GM12878 (cell line): ENCODE results near the gene ADGRG1. TPM values are rescaled to one million over a fixed set of nuclear protein-coding genes. Genes with fewer than 3 reads are reported as not detected.

ENCODE experiments used
- ATAC-seq: fragments of 200-7000 bp; cut with Tn5 transposase; 3 replicates; pipeline ENCODE4 v1.9.1; 2020; ENCODE audit warnings: mild to moderate bottlenecking, moderate library complexity
- BruUV-seq: library from RNA; stranded (reverse); fragments of 400-500 nt; replicated peaks from 2 replicates; lab custom pipeline; 2021; lab: Mats Ljungman, UMichigan
- CTCF ChIA-PET: fragments of 300-600 bp; sonication (Branson Sonifier 250); formaldehyde crosslinking; extraction: SDS; loops from one replicate; lab custom pipeline; 2021; ENCODE audit warnings: inconsistent platforms; lab: Yijun Ruan, JAX
- POLR2A ChIA-PET: fragments of 350-600 bp; formaldehyde crosslinking; extraction: SDS; loops from one replicate; lab custom pipeline; 2021; ENCODE audit warnings: inconsistent platforms; lab: Charles Lee
- RAD21 ChIA-PET: fragments of 300-600 bp; sonication (Branson Sonifier 250); formaldehyde crosslinking; loops from one replicate; lab custom pipeline; 2023; ENCODE audit warnings: antibody characterized with exemption; ENCODE audit not compliant: unreplicated experiment; lab: Charles Lee
- SMC1A ChIA-PET: fragments of 300-600 bp; sonication (Branson Sonifier 250); formaldehyde crosslinking; loops from one replicate; lab custom pipeline; 2023; ENCODE audit not compliant: unreplicated experiment, uncharacterized antibody; lab: Charles Lee
- DNase-seq: peaks from one replicate; pipeline ENCODE4 v3.0.0-alpha.2; 2011; ENCODE audit warnings: low read depth, low spot score
- FAIRE-seq: peaks from 3 replicates; lab custom pipeline; 2011; peaks lifted over from hg19 to GRCh38; lab: Jason Lieb, UNC
- H2AFZ ChIP-seq: 2 replicates; pipeline ENCODE4 v1.6.0; 2011; ENCODE audit warnings: low read depth, low read length, control low read depth; ENCODE audit not compliant: control insufficient read depth
- H3K27ac ChIP-seq: 2 replicates; pipeline ENCODE4 v1.5.1; 2011; ENCODE audit warnings: control low read depth; ENCODE audit not compliant: control insufficient read depth, insufficient read depth
- H3K27me3 ChIP-seq, 2 experiments: replicated peaks in 1 of 2; 2 replicates each; pipeline versions ENCODE4 v1.6.0 to v1.6.1; 2011; ENCODE audit warnings: low read length in 1 of 2; ENCODE audit not compliant: control insufficient read depth in 2 of 2, insufficient read depth in 2 of 2
- H3K36me3 ChIP-seq, 2 experiments: 2 replicates each; pipeline ENCODE4 v1.5.1; 2011; ENCODE audit warnings: low read length in 1 of 2; ENCODE audit not compliant: control insufficient read depth in 2 of 2, insufficient read depth in 2 of 2
- H3K4me1 ChIP-seq: 2 replicates; pipeline ENCODE4 v1.6.1; 2011; ENCODE audit warnings: mild to moderate bottlenecking, low read length, moderate library complexity, mixed read lengths; ENCODE audit not compliant: control insufficient read depth, insufficient read depth
- H3K4me2 ChIP-seq: 2 replicates; pipeline ENCODE4 v1.6.0; 2011; ENCODE audit warnings: control low read depth; ENCODE audit not compliant: control insufficient read depth, insufficient read depth
- H3K4me3 ChIP-seq: fragments of 200-600 bp; sonication (generic); 2 replicates; pipeline ENCODE4 v1.5.1; 2016
- H3K79me2 ChIP-seq: 2 replicates; pipeline ENCODE4 v1.6.0; 2011; ENCODE audit warnings: low read length; ENCODE audit not compliant: control insufficient read depth, insufficient read depth
- H3K9ac ChIP-seq: 2 replicates; pipeline ENCODE4 v1.8.0; 2011; ENCODE audit warnings: low read length, control low read depth, mixed read lengths; ENCODE audit not compliant: control insufficient read depth, insufficient read depth
- H3K9me3 ChIP-seq: replicated peaks from 3 replicates; pipeline ENCODE4 v1.5.1; 2011; ENCODE audit warnings: mild to moderate bottlenecking, low read length; ENCODE audit not compliant: control insufficient read depth, insufficient read depth
- H4K20me1 ChIP-seq: 2 replicates; pipeline ENCODE4 v1.6.0; 2011; ENCODE audit not compliant: control insufficient read depth, insufficient read depth
- BACH1 ChIP-seq: fragments of 450-650 bp; IDR thresholded peaks from 2 replicates; pipeline ENCODE4 v1.6.1; 2017; ENCODE audit warnings: mild to moderate bottlenecking, borderline replicate concordance
- BCLAF1 ChIP-seq: fragments of 450-650 bp; IDR thresholded peaks from 2 replicates; pipeline ENCODE4 v1.6.1; 2017; ENCODE audit warnings: antibody characterized with exemption, mild to moderate bottlenecking, moderate library complexity
- CHD4 ChIP-seq: fragments of 200-600 bp; sonication (generic); IDR thresholded peaks from 2 replicates; pipeline ENCODE4 v1.6.1; 2016; ENCODE audit warnings: mild to moderate bottlenecking
- EGR1 ChIP-seq, 2 experiments: IDR thresholded peaks; 1 replicate in 1 of 2; 2 replicates in 1 of 2; pipeline ENCODE4 v1.6.1; 2011 to 2012; ENCODE audit warnings: low read depth in 2 of 2, low read length in 2 of 2, borderline replicate concordance in 1 of 2, mild to moderate bottlenecking in 1 of 2, moderate library complexity in 1 of 2
- EP300 ChIP-seq, 2 experiments: fragments of 150-350 bp in 1 of 2; IDR thresholded peaks; 2 replicates each; pipeline ENCODE4 v1.6.1; 2011 to 2012; ENCODE audit warnings: low read depth in 2 of 2, low read length in 2 of 2, borderline replicate concordance in 1 of 2, improper control_type of control experiment in 1 of 2, inconsistent platforms in 1 of 2; ENCODE audit not compliant: control insufficient read depth in 1 of 2
- EZH2 ChIP-seq: IDR thresholded peaks from 2 replicates; pipeline ENCODE4 v1.6.1; 2012; ENCODE audit warnings: low read depth, mild to moderate bottlenecking, control low read depth, inconsistent platforms, low read length, borderline replicate concordance; ENCODE audit not compliant: control insufficient read depth
- NKRF ChIP-seq: fragments of 450-650 bp; conservative IDR thresholded peaks from 2 replicates; pipeline ENCODE4 v1.6.1; 2017; ENCODE audit warnings: mild to moderate bottlenecking, moderate library complexity
- RAD51 ChIP-seq: fragments of 450-650 bp; IDR thresholded peaks from 2 replicates; pipeline ENCODE4 v1.6.1; 2016; ENCODE audit warnings: moderate library complexity, mild to moderate bottlenecking, inconsistent platforms
- RB1 ChIP-seq: fragments of 450-650 bp; formaldehyde crosslinking; IDR thresholded peaks from 2 replicates; pipeline ENCODE4 v1.6.1; 2017; ENCODE audit warnings: mild to moderate bottlenecking, borderline replicate concordance
- YY1 ChIP-seq: IDR thresholded peaks from 2 replicates; pipeline ENCODE4 v1.6.1; 2011; ENCODE audit warnings: low read depth, mild to moderate bottlenecking, low read length
- ZNF384 ChIP-seq: IDR thresholded peaks from 2 replicates; pipeline ENCODE4 v1.6.1; 2012; ENCODE audit warnings: low read depth, mild to moderate bottlenecking, low read length, improper control_type of control experiment, borderline replicate concordance
- ZNF687 ChIP-seq: fragments of 450-650 bp; IDR thresholded peaks from 2 replicates; pipeline ENCODE4 v1.6.1; 2017; ENCODE audit warnings: mild to moderate bottlenecking, moderate library complexity
- WGBS: methylation state at CpG from one replicate; pipeline ENCODE4 v1.1.6; 2016; ENCODE audit warnings: low lambda C conversion rate; ENCODE audit not compliant: insufficient replicate concordance, insufficient coverage; ENCODE audit errors: missing lambda C conversion rate; 5-methylcytosine and 5-hydroxymethylcytosine counted together
- in situ Hi-C: fragments of 300-500 bp; cut with MboI; formaldehyde crosslinking; loops from 9 replicates; pipeline ENCODE4 v1.14.3; 2018; ENCODE audit warnings: mixed read lengths
- intact Hi-C: fragments of 100-400 bp; cut with micrococcal nuclease; formaldehyde crosslinking; loops from one replicate; pipeline ENCODE4 v1.14.2; 2022; ENCODE audit not compliant: unreplicated experiment
- polyA plus RNA-seq, 11 experiments: library from polyadenylated mRNA; depleted of rRNA in 4 of 11; unstranded in 6 of 11; stranded (reverse) in 5 of 11; fragments of >200 nt; fragmentation: Nextera tagmentation in 4 of 11; fragmentation: Illumina TruSeq in 1 of 11; extraction: Ambion mirVana in 4 of 11; extraction: Trizol in 1 of 11; gene quantifications; 1 replicate in 1 of 11; 2 replicates in 10 of 11; pipeline versions ENCODE4 v1.2.1 to v1.2.3, GENCODE V29; 2011 to 2016; ENCODE audit warnings: inconsistent platforms in 2 of 11, missing spikeins in 2 of 11, low read depth in 1 of 11
- total RNA-seq, 4 experiments: library from RNA; depleted of rRNA in 3 of 4; stranded (reverse); fragments of >200 nt in 3 of 4; fragmentation: Illumina TruSeq in 1 of 4; extraction: Trizol in 1 of 4; gene quantifications; 2 replicates each; pipeline versions ENCODE4 v1.2.1 to v1.2.3, GENCODE V29; 2013 to 2021

The ADGRG1 gene
- total and polyA plus RNA-seq, 10 of the 15 experiments (the other 5 are each of a cell fraction or from before 2014, with no cell fraction given) = 0.07 to 2.0 (median 0.75) TPM

GRCh38 chr16:57600048-57600835 lies 28.2 kb upstream of the ADGRG1 start:
- Histone ChIP-seq H2AFZ (no peak overlapping the region), H3K27me3 (no peaks in the 10 kb centered on the region), H3K4me3 (no peak overlapping the region), H3K4me2 (peak overlapping the region; percentile 54; the same call in 1 of the 2 replicates), H4K20me1 (no peaks in the 10 kb centered on the region), H3K9me3 (no peaks in the 10 kb centered on the region), H3K79me2 (no peaks in the 10 kb centered on the region), H3K27ac (peak overlapping the region; percentile 79; the same call in 1 of the 2 replicates), H3K36me3 (no peaks in the 10 kb centered on the region), H3K9ac (no peak overlapping the region), H3K4me1 (peaks cover 31% of the 10 kb centered on the region)
- FAIRE-seq (peak; percentile 80), DNase-seq (no peak), ATAC-seq (peak; percentile 73)
- BruUV-seq = no TSS peak
- SMC1A ChIA-PET = interaction anchor here (0.6 to 8.5 kb wide), 13 partner anchors 10 to 86 kb away, joined by 3 to 126 read pairs (median 6); partner anchors contain the start of genes ADGRG5 and CCDC102A
- POLR2A ChIA-PET = interaction anchor here (1.0 to 3.6 kb wide), 5 partner anchors 10 to 62 kb away, joined by 3 to 32 read pairs (median 5); no protein-coding TSS in a partner anchor
- intact Hi-C loops = loop anchor here (1.0 to 10.0 kb wide), 3 partner anchors 49 to 255 kb away; partner anchors contain the start of gene KATNB1
- CTCF ChIA-PET = interaction anchor here (0.8 to 14.8 kb wide), 21 partner anchors 9 to 149 kb away, joined by 3 to 210 read pairs (median 8); partner anchors contain the start of genes ADGRG5, CCDC102A and KATNB1
- RAD21 ChIA-PET = interaction anchor here (0.6 to 4.8 kb wide), 11 partner anchors 9 to 136 kb away, joined by 3 to 88 read pairs (median 5); partner anchors contain the start of gene KATNB1
- 28% methylated on average over 12 of the region's 12 CpGs for WGBS
- in situ Hi-C loops = loop anchor here (5.0 kb wide), 1 partner anchor 42 kb away; no protein-coding TSS in a partner anchor
- no peak for TF ChIP-seq RB1
- 0 out of 2 replicates have a peak, but pooled peaks have one; percentile 23 for TF ChIP-seq ZNF687
- no peak for TF ChIP-seq BACH1
- no peak for TF ChIP-seq EGR1 (IDR thresholded peaks at IDR 0.05; ENCODE audit: borderline replicate concordance in 1 of 2, low read depth in 2 of 2, low read length in 2 of 2)
- TF ChIP-seq CHD4 = no peak
- TF ChIP-seq EZH2 = no peak
- no peak for TF ChIP-seq EP300 (IDR thresholded peaks at IDR 0.05; ENCODE audit: borderline replicate concordance in 1 of 2, control insufficient read depth in 1 of 2, low read depth in 2 of 2, low read length in 2 of 2)
- no peak for TF ChIP-seq RAD51
- no peak for TF ChIP-seq ZNF384
- no peak for TF ChIP-seq BCLAF1
- TF ChIP-seq NKRF = no peak
- TF ChIP-seq YY1 = no peak
